Astrocyte (in vitro differentiated cells and primary cell): ENCODE results near the gene IQGAP1. TPM values are rescaled to one million over a fixed set of nuclear protein-coding genes. Genes with fewer than 3 reads are reported as not detected.

Source experiments
- DNase-seq: peaks from one replicate; pipeline ENCODE4 v3.0.0-alpha.2; 2010; ENCODE audit warnings: low read depth
- FAIRE-seq: peaks from 2 replicates; lab custom pipeline; 2011; peaks lifted over from hg19 to GRCh38; lab: Jason Lieb, UNC
- H2AFZ ChIP-seq: 2 replicates; pipeline ENCODE4 v1.6.0; 2012; ENCODE audit warnings: low read depth, low read length, inconsistent platforms
- H3K27ac ChIP-seq: 2 replicates; pipeline ENCODE4 v1.5.1; 2011; ENCODE audit warnings: low read depth, low read length, inconsistent platforms
- H3K27me3 ChIP-seq: 2 replicates; pipeline ENCODE4 v1.6.0; 2011; ENCODE audit warnings: low read length, inconsistent platforms; ENCODE audit not compliant: insufficient read depth
- H3K36me3 ChIP-seq: 2 replicates; pipeline ENCODE4 v1.5.1; 2011; ENCODE audit warnings: low read length, inconsistent platforms; ENCODE audit not compliant: insufficient read depth
- H3K4me1 ChIP-seq: 2 replicates; pipeline ENCODE4 v1.5.1; 2011; ENCODE audit warnings: low read length, inconsistent platforms; ENCODE audit not compliant: insufficient read depth
- H3K4me2 ChIP-seq: 2 replicates; pipeline ENCODE4 v1.6.0; 2012; ENCODE audit warnings: low read length, inconsistent platforms
- H3K4me3 ChIP-seq: 2 replicates; pipeline ENCODE4 v1.5.1; 2011; ENCODE audit warnings: low read depth, mild to moderate bottlenecking, low read length, inconsistent platforms; ENCODE audit not compliant: insufficient read depth
- H3K79me2 ChIP-seq: 2 replicates; pipeline ENCODE4 v1.6.0; 2012; ENCODE audit warnings: mild to moderate bottlenecking, low read length, inconsistent platforms; ENCODE audit not compliant: insufficient read depth
- H3K9ac ChIP-seq: 2 replicates; pipeline ENCODE4 v1.6.0; 2012; ENCODE audit warnings: mild to moderate bottlenecking, low read length, inconsistent platforms
- H3K9me3 ChIP-seq: 2 replicates; pipeline ENCODE4 v1.5.1; 2012; ENCODE audit warnings: low read depth, mild to moderate bottlenecking, low read length, inconsistent platforms; ENCODE audit not compliant: insufficient read depth
- H4K20me1 ChIP-seq: 2 replicates; pipeline ENCODE4 v1.6.0; 2012; ENCODE audit warnings: low read length, inconsistent platforms; ENCODE audit not compliant: insufficient read depth
- H3K27ac Mint-ChIP-seq: one replicate; pipeline ENCODE4 v1.8.0; 2021; ENCODE audit warnings: mild to moderate bottlenecking, mixed read lengths; ENCODE audit not compliant: unreplicated experiment
- H3K27me3 Mint-ChIP-seq: one replicate; pipeline ENCODE4 v1.8.0; 2021; ENCODE audit warnings: low read depth, mixed read lengths; ENCODE audit not compliant: unreplicated experiment
- H3K36me3 Mint-ChIP-seq: one replicate; pipeline ENCODE4 v1.8.0; 2021; ENCODE audit warnings: low read depth, mixed read lengths; ENCODE audit not compliant: unreplicated experiment
- H3K4me1 Mint-ChIP-seq: one replicate; pipeline ENCODE4 v1.8.0; 2021; ENCODE audit warnings: low read depth, mixed read lengths; ENCODE audit not compliant: unreplicated experiment
- H3K4me3 Mint-ChIP-seq: one replicate; pipeline ENCODE4 v1.8.0; 2021; ENCODE audit warnings: mild to moderate bottlenecking, moderate library complexity, mixed read lengths; ENCODE audit not compliant: unreplicated experiment
- H3K9me3 Mint-ChIP-seq: one replicate; pipeline ENCODE4 v1.8.0; 2021; ENCODE audit warnings: mild to moderate bottlenecking, mixed read lengths; ENCODE audit not compliant: unreplicated experiment
- CTCF ChIP-seq: IDR thresholded peaks from 2 replicates; pipeline ENCODE4 v1.5.1; 2011; ENCODE audit warnings: low read depth, mild to moderate bottlenecking, inconsistent platforms, low read length, moderate library complexity; ENCODE audit not compliant: insufficient read depth
- EZH2 ChIP-seq: IDR thresholded peaks from 2 replicates; pipeline ENCODE4 v1.6.1; 2012; ENCODE audit warnings: mild to moderate bottlenecking, low read length, inconsistent platforms; ENCODE audit not compliant: insufficient read depth
- total RNA-seq: library from RNA; stranded (reverse); gene quantifications from 2 replicates; pipeline ENCODE4 v1.2.1, GENCODE V29; 2021

Gene IQGAP1
- total RNA-seq, 1 donor from 2014 or later = 226 TPM

GRCh38 chr15:90394748-90395442 lies 6.9 kb downstream of the IQGAP1 start:
- no peak overlapping the region for H2AFZ ChIP-seq
- Mint-ChIP-seq H3K4me1 (peaks cover 46% of the 10 kb centered on the region), H3K9me3 (no peaks in the 10 kb centered on the region), H3K27ac (no peak overlapping the region), H3K4me3 (no peak overlapping the region), H3K27me3 (no peaks in the 10 kb centered on the region), H3K36me3 (peaks cover 28% of the 10 kb centered on the region)
- H3K27ac ChIP-seq = no peak overlapping the region
- FAIRE-seq (no peak), DNase-seq (no peak)
- no peak overlapping the region for H3K4me3 ChIP-seq
- H3K4me2 ChIP-seq = no peak overlapping the region
- H3K79me2 ChIP-seq = peaks cover 99% of the 10 kb centered on the region
- peaks cover 12% of the 10 kb centered on the region for H3K4me1 ChIP-seq
- TF ChIP-seq EZH2 (no peak), CTCF (no peak)
- H3K9ac ChIP-seq = no peak overlapping the region
- peaks cover 22% of the 10 kb centered on the region for H3K36me3 ChIP-seq
- no peaks in the 10 kb centered on the region for H3K9me3 ChIP-seq
- peaks cover 66% of the 10 kb centered on the region for H4K20me1 ChIP-seq
- H3K27me3 ChIP-seq = no peaks in the 10 kb centered on the region

GRCh38 chr15:90396321-90396720 lies 8.3 kb downstream of the IQGAP1 start:
- DNase-seq (no peak), FAIRE-seq (no peak)
- H3K9me3 ChIP-seq = no peaks in the 10 kb centered on the region
- H3K36me3 ChIP-seq = peaks cover 15% of the 10 kb centered on the region
- no peak overlapping the region for H3K27ac ChIP-seq
- peaks cover 18% of the 10 kb centered on the region for H3K4me1 ChIP-seq
- Mint-ChIP-seq H3K4me1 (peaks cover 49% of the 10 kb centered on the region), H3K4me3 (peak overlapping the region; percentile 7), H3K27ac (no peak overlapping the region), H3K36me3 (peaks cover 20% of the 10 kb centered on the region), H3K27me3 (no peaks in the 10 kb centered on the region), H3K9me3 (no peaks in the 10 kb centered on the region)
- H3K9ac ChIP-seq = no peak overlapping the region
- TF ChIP-seq CTCF (no peak), EZH2 (no peak)
- no peaks in the 10 kb centered on the region for H3K27me3 ChIP-seq
- H4K20me1 ChIP-seq = peaks cover 59% of the 10 kb centered on the region
- H3K4me2 ChIP-seq = no peak overlapping the region
- H3K79me2 ChIP-seq = peaks cover 99% of the 10 kb centered on the region
- H2AFZ ChIP-seq = no peak overlapping the region
- no peak overlapping the region for H3K4me3 ChIP-seq
